GM21423 (cell line): Measurements from ENCODE around the gene KLHDC8B.
"Not testable (repeated sequence)": the region's sequence is repeated elsewhere in the genome, so short reads cannot be mapped to it uniquely, and the experiment has no call there.

Experiments used
- ATAC-seq: cut with Tn5 transposase; IDR thresholded peaks from one replicate; pipeline ENCODE4 v1.9.1; 2021; ENCODE audit warnings: mild to moderate bottlenecking, moderate library complexity; ENCODE audit not compliant: unreplicated experiment

Gene KLHDC8B

DNA sequence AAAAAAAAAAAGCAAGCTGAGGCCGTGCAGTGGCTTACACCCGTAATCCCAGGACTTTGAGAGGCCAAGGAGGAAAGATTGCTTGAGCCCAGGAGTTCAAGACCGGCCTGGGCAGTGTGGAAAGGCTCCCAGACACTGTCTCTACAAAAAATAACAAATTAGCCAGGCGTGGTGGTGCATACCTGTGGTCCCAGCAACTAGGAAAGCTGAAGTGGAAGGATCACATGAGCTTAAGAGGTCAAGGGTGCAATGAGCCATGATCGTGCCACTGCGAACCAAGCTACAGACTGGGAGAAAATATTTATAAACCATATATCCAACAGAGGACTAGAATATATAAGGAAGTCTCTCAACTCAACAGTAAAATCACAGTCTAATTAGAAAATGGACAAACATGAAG lies 10.0 kb downstream of the KLHDC8B start:
- ATAC-seq = no peak

DNA sequence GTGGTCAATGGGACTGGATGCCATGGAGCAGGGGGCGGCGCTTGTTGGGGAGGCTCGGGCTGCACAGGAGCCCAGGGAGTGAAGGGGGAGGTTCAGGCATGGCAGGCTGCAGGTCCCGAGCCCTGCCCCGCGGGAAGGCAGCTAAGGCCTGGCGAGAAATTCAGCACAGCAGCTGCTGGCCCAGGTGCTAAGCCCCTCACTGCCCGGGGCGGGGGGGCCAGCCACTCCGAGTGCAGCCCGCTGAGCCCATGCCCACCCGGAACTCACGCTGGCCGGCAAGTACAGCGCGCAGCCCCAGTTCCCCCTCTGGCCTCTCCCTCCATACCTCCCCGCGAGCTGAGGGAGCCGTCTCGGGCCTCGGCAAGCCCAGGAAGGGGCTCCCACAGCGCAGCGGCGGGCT lies 11.3 kb downstream of the KLHDC8B start:
- no peak for ATAC-seq

DNA sequence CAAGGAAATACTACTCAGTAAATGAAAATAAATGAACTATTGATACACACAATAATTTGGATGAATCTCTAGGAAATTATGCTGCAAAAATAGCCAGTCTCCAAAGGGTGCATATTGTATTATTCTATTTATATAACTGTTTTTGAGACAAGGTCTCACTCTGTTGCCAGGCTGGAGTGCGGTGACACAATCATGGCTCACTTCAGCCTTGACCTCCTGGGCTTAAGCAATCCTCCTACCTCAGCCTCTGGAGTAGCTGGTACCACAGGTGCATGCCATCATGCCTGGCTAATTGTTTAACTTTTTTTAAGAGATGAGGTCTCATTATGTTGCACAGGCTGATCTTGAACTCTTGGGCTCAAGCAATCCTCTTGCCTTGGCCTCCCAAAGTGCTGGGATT lies 12.5 kb downstream of the KLHDC8B start:
- no peak for ATAC-seq

DNA sequence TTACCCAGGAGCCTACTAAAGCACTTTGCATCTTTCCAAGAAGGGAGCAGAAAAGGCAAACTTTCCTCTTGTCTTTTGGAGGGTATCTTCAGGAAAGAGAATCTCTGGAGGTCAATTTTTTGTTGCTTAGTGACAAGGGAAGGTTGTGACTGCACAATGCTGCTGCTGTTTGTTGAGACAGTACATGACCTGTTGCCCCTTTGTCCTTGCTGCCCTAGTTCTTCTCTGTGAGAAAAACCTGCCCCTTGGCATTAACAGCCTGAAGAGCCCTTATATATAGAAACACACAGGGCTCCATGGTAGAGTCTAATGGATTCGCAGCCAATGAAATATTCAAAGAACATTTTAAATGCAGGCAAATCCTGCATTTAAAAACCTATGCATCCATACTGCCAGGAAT lies 20.3 kb downstream of the KLHDC8B start:
- ATAC-seq = no peak

DNA sequence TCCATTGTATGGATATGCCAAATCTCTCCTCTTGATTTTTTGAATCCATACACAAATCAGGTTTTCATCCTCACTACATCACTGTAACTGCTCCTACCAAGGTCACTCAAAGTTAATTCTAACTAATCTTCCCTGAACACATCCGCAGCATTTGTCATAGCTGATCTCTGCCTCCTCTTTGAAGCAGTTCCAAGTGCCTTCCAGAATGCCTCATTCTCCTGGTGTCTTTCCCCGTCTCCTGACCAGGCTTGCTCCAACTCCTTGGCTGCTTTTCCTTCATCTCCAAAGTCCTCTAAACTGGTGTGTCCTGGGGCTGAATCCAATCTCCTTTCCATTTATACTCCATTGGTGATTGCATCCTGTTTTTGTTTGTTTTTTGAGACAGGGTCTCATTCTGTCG lies 26.8 kb downstream of the KLHDC8B start:
- no peak for ATAC-seq

DNA sequence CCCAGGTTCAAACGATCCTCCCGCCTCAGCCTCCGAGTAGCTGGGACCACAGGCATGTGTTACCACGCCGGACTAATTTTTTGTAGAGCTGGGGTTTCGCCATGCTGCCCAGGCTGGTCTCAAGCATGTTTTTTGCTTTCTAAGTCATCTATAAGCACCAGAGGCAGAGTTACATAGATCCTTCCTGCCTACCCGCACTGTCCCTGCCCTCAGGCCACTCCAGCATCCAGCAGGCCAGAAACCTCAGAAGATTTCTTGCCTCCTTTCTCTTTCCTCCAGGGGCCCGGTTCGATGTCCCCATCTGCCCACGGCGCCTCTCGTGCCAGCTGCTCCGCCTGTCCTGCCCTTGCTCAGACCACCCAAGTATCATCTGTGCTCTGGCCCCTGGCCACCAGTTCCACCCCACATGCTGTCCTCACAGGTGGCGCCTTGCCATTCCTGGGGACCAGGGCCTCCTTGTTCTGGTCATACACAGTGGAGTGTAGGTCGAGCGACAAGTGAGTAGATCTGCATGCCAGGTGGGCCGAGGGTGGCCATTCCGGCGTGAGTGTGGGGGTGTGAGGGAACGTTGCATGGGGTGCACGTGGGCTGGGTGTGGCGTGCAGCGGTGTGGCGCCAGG lies 27.3 kb downstream of the KLHDC8B start:
- ATAC-seq = no peak

DNA sequence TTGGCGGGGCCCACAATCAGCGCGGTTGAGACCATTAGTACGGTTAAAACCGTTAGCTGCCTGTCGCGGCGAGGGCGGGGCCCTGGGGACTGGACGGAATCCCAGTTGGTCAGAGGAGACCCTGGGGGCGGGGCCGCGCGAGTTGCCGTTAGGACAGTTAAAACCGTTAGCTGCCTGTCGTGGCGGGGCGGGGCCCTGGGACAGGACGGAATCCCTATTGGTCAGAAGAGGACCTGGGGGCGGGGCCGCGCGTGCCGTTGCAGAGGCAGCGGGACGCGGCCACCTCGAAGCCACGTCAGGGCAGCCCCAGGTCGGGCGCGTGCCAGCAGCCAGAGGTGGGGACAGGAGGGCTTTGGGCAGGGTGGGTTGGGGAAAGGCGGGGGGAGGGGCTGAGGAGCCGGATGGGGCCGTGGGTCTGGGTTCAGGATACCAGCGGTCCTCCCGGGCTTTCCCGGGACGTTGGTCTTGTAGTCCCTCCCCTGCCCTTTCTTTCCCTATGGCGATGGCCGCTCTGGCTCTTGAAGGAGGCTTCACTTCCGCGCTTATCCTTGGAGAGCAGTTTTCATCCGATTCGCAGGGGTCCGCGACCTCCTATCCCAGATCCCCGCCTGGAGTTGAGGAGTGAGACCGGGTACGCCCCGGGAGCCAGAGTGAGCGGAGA lies 28.0 kb downstream of the KLHDC8B start:
- no peak for ATAC-seq

DNA sequence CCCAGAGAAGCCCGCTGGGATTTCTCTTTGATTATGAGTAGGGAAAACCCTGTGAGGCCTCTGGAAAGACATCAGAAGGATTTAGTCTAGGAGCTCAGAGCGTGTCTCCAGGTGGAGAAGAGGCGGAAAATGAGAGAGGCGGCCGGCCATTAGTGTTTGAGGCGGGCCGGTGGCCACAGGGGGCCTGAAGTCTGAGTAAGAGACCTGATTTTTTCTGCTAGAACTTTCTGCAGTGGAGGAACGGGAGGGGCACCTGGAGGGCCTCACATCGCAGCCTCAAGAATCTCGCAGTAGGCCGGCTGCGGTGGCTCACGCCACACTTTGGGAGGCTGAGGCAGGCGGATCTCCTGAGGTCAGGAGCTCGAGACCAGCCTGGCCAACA lies 28.5 kb downstream of the KLHDC8B start:
- ATAC-seq = no peak

DNA sequence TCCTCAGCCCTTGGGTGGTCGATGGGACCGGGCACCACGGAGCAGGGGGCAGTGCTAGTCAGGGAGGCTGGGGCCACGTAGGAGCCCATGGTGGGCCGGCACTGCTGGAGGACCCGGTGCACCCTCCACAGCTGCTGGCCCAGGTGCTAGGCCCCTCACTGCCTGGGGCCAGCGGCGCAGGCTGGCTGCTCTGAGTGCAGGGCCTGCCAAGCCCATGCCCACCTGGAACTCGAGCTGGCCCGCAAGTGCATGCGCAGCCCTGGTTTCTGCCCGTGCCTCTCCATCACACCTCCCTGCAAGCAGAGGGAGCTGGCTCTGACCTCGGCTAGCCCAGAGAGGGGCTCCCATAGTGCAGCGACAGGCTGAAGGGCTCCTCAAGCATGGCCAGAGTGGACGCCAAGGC lies 42.1 kb downstream of the KLHDC8B start:
- no peak for ATAC-seq

DNA sequence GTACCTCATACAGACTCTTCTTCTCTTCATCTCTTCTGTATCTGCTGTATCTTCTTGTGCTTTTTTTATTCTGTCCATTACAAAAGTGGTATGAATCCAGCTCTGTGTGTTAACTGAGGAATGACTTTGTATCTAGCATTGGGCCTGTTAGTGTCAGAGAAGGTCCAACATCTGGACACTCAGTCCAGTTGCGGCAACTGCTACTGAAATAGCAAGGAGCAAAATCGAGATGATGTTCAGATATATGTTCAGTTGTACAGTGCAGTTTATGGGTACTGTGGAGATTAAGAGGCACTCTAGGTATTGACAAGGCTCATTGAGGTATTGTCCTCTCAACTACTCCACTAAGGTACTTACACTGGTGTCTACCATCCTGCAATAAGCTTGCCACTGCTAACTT lies 42.6 kb downstream of the KLHDC8B start:
- no peak for ATAC-seq

DNA sequence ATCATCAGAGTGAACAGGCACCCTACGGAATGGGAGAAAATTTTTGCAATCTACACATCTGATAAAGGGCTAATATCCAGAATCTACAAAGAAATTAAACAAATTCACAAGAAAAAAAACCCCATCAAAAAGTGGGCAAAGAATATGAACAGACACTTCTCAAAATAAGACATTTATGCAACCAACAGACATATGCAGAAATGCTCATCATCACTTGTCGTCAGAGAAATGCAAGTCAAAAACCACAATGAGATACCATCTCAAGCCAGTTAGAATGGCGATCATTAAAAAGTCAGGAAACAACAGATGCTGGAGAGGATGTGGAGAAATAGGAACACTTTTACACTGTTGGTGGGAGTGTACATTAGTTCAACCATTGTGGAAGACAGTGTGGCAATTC lies 45.3 kb downstream of the KLHDC8B start:
- ATAC-seq = not testable (repeated sequence)

DNA sequence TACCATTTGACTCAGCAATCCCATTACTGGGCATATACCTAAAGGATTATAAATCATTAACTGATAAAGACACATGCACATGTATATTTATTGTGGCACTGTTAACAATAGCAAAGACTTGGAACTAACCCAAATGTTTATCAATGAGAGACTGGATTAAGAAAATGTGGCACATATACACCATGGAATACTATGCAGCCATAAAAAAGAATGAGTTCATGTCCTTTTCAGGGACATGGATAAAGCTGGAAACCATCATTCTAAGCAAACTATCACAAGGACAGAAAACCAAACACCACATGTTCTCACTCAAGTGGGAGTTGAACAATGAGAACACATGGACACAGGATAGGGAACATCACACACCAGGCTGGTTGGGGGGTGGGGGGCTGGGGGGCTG lies 45.7 kb downstream of the KLHDC8B start:
- not testable (repeated sequence) for ATAC-seq

DNA sequence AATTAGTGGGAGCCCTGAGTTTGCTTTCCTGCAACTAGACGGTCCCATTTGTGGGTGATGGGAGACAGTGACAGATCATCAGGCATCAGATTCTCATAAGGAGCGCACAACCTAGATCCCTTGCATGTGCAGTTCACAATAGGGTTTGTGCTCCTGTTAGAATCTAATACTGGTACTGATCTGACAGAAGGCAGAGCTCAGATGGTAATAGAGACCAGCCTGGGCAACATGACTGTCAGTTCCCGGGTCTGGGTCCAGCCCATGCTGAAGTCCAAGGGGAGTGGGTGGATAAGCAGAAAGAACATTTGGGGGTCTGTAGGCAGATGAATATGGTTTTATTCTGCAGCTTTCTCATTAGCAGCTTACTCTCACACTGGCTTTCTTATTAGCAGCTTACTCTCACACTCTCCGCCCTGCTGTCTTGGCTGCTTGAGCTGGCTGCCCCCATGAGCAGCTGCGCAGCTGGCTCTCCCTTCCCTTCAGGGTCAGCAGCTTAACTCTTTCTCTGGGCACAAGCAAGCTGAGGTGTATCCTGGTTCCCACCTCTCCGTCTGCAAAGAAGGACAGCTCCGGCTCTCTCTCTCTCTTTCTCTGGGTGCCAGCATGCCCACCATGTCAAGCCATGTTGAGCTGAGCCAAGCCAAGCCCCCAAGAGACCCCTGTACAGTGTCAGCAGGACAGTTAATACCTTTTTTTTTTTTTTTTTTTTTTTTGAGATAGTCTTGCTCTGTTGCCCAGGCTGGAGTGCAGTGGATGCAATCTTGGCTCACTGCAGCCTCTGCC lies 46.5 kb downstream of the KLHDC8B start:
- ATAC-seq = no peak

DNA sequence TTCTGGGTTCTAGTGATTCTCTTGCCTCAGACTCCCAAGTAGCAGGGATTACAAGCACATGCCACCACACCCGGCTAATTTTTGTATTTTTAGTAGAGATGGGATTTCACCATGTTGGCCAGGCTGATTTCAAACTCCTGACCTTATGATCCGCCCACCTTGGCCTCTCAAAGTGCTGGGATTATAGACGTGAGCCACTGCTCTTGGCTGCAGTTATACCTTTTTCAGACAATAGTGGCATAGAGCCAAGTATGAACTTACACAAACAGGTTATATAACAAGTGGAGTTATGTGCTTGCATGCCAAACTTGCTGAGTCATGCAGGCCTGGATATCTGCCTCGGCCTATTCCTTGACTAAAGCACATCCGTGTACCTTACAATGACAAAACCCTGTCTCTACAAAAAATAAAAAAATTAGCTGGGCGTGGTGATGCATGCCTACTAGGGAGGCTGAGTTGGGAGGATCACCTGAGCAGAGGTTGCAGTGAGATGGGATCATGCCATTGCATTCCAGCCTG lies 47.1 kb downstream of the KLHDC8B start:
- ATAC-seq = not testable (repeated sequence)

DNA sequence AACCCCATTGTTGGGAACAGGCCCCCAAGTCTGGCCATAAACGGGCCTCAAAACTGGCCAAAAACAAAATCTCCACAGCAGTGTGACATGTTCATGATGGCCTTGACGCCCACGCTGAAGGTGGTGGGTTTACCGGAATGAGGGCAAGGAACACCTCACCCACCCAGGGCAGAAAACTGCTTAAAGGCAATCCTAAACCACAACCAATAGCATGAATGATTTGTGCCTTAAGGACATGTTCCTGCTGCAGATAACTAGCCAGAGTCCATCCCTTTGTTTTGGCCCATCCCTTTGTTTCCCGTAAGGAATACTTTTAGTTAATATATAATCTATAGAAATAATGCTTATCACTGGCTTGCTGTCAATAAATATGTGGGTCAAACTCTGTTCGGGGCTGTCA lies 47.7 kb downstream of the KLHDC8B start:
- no peak for ATAC-seq

DNA sequence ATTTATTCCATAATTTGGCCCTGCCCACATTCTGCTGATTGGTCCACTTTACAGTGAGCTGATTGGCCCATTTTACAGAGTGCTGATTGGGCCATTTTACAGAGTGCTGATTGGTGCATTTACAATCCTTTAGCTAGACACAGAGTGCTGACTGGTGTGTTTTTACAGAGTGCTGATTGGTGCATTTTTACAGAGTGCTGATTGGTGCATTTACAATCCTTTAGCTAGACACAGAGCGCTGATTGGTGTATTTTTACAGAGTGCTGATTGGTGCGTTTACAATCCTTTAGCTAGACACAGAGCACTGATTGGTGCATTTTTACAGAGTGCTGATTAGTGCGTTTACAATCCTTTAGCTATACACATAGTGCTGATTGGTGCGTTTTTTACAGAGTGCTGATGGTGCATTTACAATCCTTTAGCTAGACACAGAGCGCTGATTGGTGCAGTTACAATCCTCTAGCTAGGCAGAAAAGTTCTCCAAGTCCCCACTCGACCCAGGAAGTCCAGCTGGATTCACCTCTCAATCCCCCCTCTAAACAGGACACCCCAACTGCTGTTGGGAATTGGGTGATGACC lies 49.7 kb downstream of the KLHDC8B start:
- not testable (repeated sequence) for ATAC-seq

DNA sequence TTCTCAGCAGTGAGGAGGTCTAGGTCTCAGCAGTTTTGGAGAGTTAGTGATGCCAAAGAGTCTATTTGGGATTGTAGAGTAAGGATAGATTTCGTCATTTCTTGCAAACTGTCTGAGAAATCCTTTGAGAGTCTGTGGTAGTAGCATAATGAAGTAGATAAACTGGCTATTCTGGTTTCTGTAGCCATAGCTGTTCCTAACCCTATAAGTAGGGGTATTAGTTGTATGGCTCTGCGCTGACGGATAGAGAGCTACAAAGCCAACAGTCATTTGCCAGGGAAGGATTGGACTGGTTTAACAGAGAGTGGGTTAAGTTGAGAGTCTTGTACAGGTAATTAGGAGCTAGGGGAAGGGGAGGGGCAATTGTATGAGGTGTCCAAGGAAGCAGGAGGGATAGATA lies 50.6 kb downstream of the KLHDC8B start:
- ATAC-seq = no peak
